ENCODE measurements around the gene DPH6. TPM values are rescaled to one million over a fixed set of nuclear protein-coding genes. Genes with fewer than 3 reads are reported as not detected.

DPH6 gene
- total and polyA plus RNA-seq, 4 donors, result 4.8 to 21.0 (median 12.9) TPM

GRCh38 chr15:35487417-35487816 is 58.5 kb downstream of the DPH6 start:
- Histone ChIP-seq H3K9me3 (ENCODE audit: control insufficient read depth, low read length) (peaks cover 2% of the 10 kb centered on the region), H3K4me3 (ENCODE audit: low read length in 2 of 2) (no peak overlapping the region), H3K27me3 (ENCODE audit: control insufficient read depth in 1 of 2, insufficient read depth in 2 of 2, low read length in 1 of 2) (no peaks in the 10 kb centered on the region), H3K27ac (ENCODE audit: low read depth in 1 of 2, low read length in 2 of 2) (no peak overlapping the region), H3K36me3 (ENCODE audit: control insufficient read depth in 1 of 2, insufficient read depth in 2 of 2, low read length in 1 of 2) (no peaks in the 10 kb centered on the region), H3K4me1 (ENCODE audit: control insufficient read depth in 1 of 2, insufficient read depth in 2 of 2, low read length in 2 of 2) (no peaks in the 10 kb centered on the region)
- ATAC-seq (ENCODE audit: low FRiP score), result no peak
- WGBS, 2 donors, result 97 to 98% methylated on average over 2 of the region's 2 CpGs
- intact Hi-C loops (cut with DNase I), result no loop called here
- DNase-seq, result no peak

- peaks cover 2% of the 10 kb centered on the region for H3K9me3 ChIP-seq (ENCODE audit: control insufficient read depth, low read length)
- no peaks in the 10 kb centered on the region for H3K36me3 ChIP-seq (ENCODE audit: control insufficient read depth in 1 of 2, insufficient read depth in 2 of 2, low read length in 1 of 2)
- no peak overlapping the region for H3K4me3 ChIP-seq (ENCODE audit: low read length in 2 of 2)
- H3K4me1 ChIP-seq (ENCODE audit: control insufficient read depth in 1 of 2, insufficient read depth in 2 of 2, low read length in 2 of 2), result no peaks in the 10 kb centered on the region
- no peak for ATAC-seq (ENCODE audit: low FRiP score)
- H3K27ac ChIP-seq (ENCODE audit: low read depth in 1 of 2, low read length in 2 of 2), result no peak overlapping the region
- no peak for DNase-seq
- intact Hi-C loops (cut with DNase I), result no loop called here
- WGBS, 2 donors, result 100% methylated on average over 1 of the region's 1 CpG
- H3K27me3 ChIP-seq (ENCODE audit: control insufficient read depth in 1 of 2, insufficient read depth in 2 of 2, low read length in 1 of 2), result no peaks in the 10 kb centered on the region
Measured at GRCh38 chr15:35486296-35486695, 59.7 kb downstream of the DPH6 start.

GRCh38 chr15:35485411-35485810 is 60.6 kb downstream of the DPH6 start:
- WGBS, 2 donors, result 92 to 94% methylated on average over 2 of the region's 2 CpGs
- Histone ChIP-seq H3K27me3 (ENCODE audit: control insufficient read depth in 1 of 2, insufficient read depth in 2 of 2, low read length in 1 of 2) (no peaks in the 10 kb centered on the region), H3K36me3 (ENCODE audit: control insufficient read depth in 1 of 2, insufficient read depth in 2 of 2, low read length in 1 of 2) (no peaks in the 10 kb centered on the region), H3K27ac (ENCODE audit: low read depth in 1 of 2, low read length in 2 of 2) (no peak overlapping the region), H3K9me3 (ENCODE audit: control insufficient read depth, low read length) (peaks cover 2% of the 10 kb centered on the region), H3K4me3 (ENCODE audit: low read length in 2 of 2) (no peak overlapping the region), H3K4me1 (ENCODE audit: control insufficient read depth in 1 of 2, insufficient read depth in 2 of 2, low read length in 2 of 2) (no peaks in the 10 kb centered on the region)
- no peak for DNase-seq
- intact Hi-C loops (cut with DNase I), result no loop called here
- no peak for ATAC-seq (ENCODE audit: low FRiP score)

- 86 to 89% methylated on average over 5 of the region's 5 CpGs for WGBS, 2 donors
- no peaks in the 10 kb centered on the region for H3K36me3 ChIP-seq (ENCODE audit: control insufficient read depth in 1 of 2, insufficient read depth in 2 of 2, low read length in 1 of 2)
- no peak for DNase-seq
- peaks cover 2% of the 10 kb centered on the region for H3K9me3 ChIP-seq (ENCODE audit: control insufficient read depth, low read length)
- H3K27me3 ChIP-seq (ENCODE audit: control insufficient read depth in 1 of 2, insufficient read depth in 2 of 2, low read length in 1 of 2), result no peaks in the 10 kb centered on the region
- ATAC-seq (ENCODE audit: low FRiP score), result no peak
- H3K4me1 ChIP-seq (ENCODE audit: control insufficient read depth in 1 of 2, insufficient read depth in 2 of 2, low read length in 2 of 2), result peaks cover 0 to 1% of the 10 kb centered on the region in 2 donors
- no peak overlapping the region for H3K27ac ChIP-seq (ENCODE audit: low read depth in 1 of 2, low read length in 2 of 2)
- no peak overlapping the region for H3K4me3 ChIP-seq (ENCODE audit: low read length in 2 of 2)
- intact Hi-C loops (cut with DNase I), result no loop called here
Measured at GRCh38 chr15:35484231-35484945, 61.6 kb downstream of the DPH6 start.

GRCh38 chr15:35481992-35482391 is 64.0 kb downstream of the DPH6 start:
- H3K27me3 ChIP-seq (ENCODE audit: control insufficient read depth in 1 of 2, insufficient read depth in 2 of 2, low read length in 1 of 2), result no peaks in the 10 kb centered on the region
- no peak overlapping the region for H3K4me3 ChIP-seq (ENCODE audit: low read length in 2 of 2)
- ATAC-seq (ENCODE audit: low FRiP score), result no peak
- H3K36me3 ChIP-seq (ENCODE audit: control insufficient read depth in 1 of 2, insufficient read depth in 2 of 2, low read length in 1 of 2), result no peaks in the 10 kb centered on the region
- H3K27ac ChIP-seq (ENCODE audit: low read depth in 1 of 2, low read length in 2 of 2), result no peak overlapping the region
- DNase-seq, result no peak
- 70 to 71% methylated on average over 2 of the region's 2 CpGs for WGBS, 2 donors
- peaks cover 2% of the 10 kb centered on the region for H3K9me3 ChIP-seq (ENCODE audit: control insufficient read depth, low read length)
- intact Hi-C loops (cut with DNase I), result no loop called here
- H3K4me1 ChIP-seq (ENCODE audit: control insufficient read depth in 1 of 2, insufficient read depth in 2 of 2, low read length in 2 of 2), result peaks cover 1 to 4% of the 10 kb centered on the region in 2 donors

- intact Hi-C loops (cut with DNase I), result no loop called here
Measured at GRCh38 chr15:35481064-35481463, 64.9 kb downstream of the DPH6 start.

GRCh38 chr15:35479423-35479822 is 66.5 kb downstream of the DPH6 start:
- intact Hi-C loops (cut with DNase I), result no loop called here
- H3K4me1 ChIP-seq (ENCODE audit: control insufficient read depth in 1 of 2, insufficient read depth in 2 of 2, low read length in 2 of 2), result peaks cover 1 to 4% of the 10 kb centered on the region in 2 donors
- no peak overlapping the region for H3K27ac ChIP-seq (ENCODE audit: low read depth in 1 of 2, low read length in 2 of 2)
- no peaks in the 10 kb centered on the region for H3K36me3 ChIP-seq (ENCODE audit: control insufficient read depth in 1 of 2, insufficient read depth in 2 of 2, low read length in 1 of 2)
- H3K9me3 ChIP-seq (ENCODE audit: control insufficient read depth, low read length), result no peaks in the 10 kb centered on the region
- H3K4me3 ChIP-seq (ENCODE audit: low read length in 2 of 2), result no peak overlapping the region
- DNase-seq (no peak), ATAC-seq (ENCODE audit: low FRiP score) (no peak)
- no peaks in the 10 kb centered on the region for H3K27me3 ChIP-seq (ENCODE audit: control insufficient read depth in 1 of 2, insufficient read depth in 2 of 2, low read length in 1 of 2)
- 86 to 91% methylated on average over 1 of the region's 1 CpG for WGBS, 2 donors

More at GRCh38 chr15:35481064-35481463, 64.9 kb downstream of the DPH6 start:
- H3K4me1 ChIP-seq (ENCODE audit: control insufficient read depth in 1 of 2, insufficient read depth in 2 of 2, low read length in 2 of 2), result peaks cover 1 to 4% of the 10 kb centered on the region in 2 donors
- ATAC-seq (ENCODE audit: low FRiP score) (no peak), DNase-seq (no peak)
- WGBS, 2 donors, result 98% methylated on average over 1 of the region's 1 CpG
- H3K4me3 ChIP-seq (ENCODE audit: low read length in 2 of 2), result no peak overlapping the region
- H3K27ac ChIP-seq (ENCODE audit: low read depth in 1 of 2, low read length in 2 of 2), result no peak overlapping the region
- H3K27me3 ChIP-seq (ENCODE audit: control insufficient read depth in 1 of 2, insufficient read depth in 2 of 2, low read length in 1 of 2), result no peaks in the 10 kb centered on the region
- no peaks in the 10 kb centered on the region for H3K36me3 ChIP-seq (ENCODE audit: control insufficient read depth in 1 of 2, insufficient read depth in 2 of 2, low read length in 1 of 2)
- no peaks in the 10 kb centered on the region for H3K9me3 ChIP-seq (ENCODE audit: control insufficient read depth, low read length)

- Histone ChIP-seq H3K27me3 (ENCODE audit: control insufficient read depth in 1 of 2, insufficient read depth in 2 of 2, low read length in 1 of 2) (no peaks in the 10 kb centered on the region), H3K36me3 (ENCODE audit: control insufficient read depth in 1 of 2, insufficient read depth in 2 of 2, low read length in 1 of 2) (no peaks in the 10 kb centered on the region), H3K4me3 (ENCODE audit: low read length in 2 of 2) (no peak overlapping the region), H3K9me3 (ENCODE audit: control insufficient read depth, low read length) (no peaks in the 10 kb centered on the region), H3K4me1 (ENCODE audit: control insufficient read depth in 1 of 2, insufficient read depth in 2 of 2, low read length in 2 of 2) (peaks cover 1 to 4% of the 10 kb centered on the region in 2 donors), H3K27ac (ENCODE audit: low read depth in 1 of 2, low read length in 2 of 2) (no peak overlapping the region)
- DNase-seq, result no peak
- no peak for ATAC-seq (ENCODE audit: low FRiP score)
- whole genome bisulfite sequencing, 2 donors, result 73% methylated on average over 4 of the region's 4 CpGs
- intact Hi-C loops (cut with DNase I), result no loop called here
Measured at GRCh38 chr15:35477312-35478262, 68.4 kb downstream of the DPH6 start.

Data from aorta (tissue), 5 donors.